ENCODE data around the gene FBXW10B.
"Not testable (repeated sequence)": the region's sequence is repeated elsewhere in the genome, so short reads cannot be mapped to it uniquely, and the experiment has no call there.

FBXW10B gene

DNA sequence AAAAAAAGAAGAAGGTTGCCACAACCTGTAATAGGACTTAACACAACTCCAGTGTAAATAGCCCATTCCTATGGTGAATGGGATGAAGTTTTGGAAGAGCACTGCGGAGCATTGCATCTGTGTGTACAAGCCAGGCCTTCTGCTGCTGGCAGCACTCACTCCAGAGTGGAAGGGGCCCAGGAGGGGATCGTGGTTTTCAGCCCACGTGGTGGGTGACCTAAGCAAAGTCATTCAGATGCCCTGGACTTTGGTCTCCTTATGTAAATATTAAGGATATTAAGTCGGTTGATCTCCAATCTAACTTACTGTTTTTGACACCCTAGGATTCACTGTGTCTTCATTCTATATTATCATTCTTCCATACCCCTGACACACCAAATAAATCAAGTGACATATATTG is 2.7 kb downstream of the FBXW10B start:
- H3K4me3 ChIP-seq (ENCODE audit: low read depth, low read length); DNase-seq (ENCODE audit: low read depth, low spot score); in situ Hi-C loops (cut with HindIII; ENCODE audit: low sequenced_read_pairs): not testable (repeated sequence)

DNA sequence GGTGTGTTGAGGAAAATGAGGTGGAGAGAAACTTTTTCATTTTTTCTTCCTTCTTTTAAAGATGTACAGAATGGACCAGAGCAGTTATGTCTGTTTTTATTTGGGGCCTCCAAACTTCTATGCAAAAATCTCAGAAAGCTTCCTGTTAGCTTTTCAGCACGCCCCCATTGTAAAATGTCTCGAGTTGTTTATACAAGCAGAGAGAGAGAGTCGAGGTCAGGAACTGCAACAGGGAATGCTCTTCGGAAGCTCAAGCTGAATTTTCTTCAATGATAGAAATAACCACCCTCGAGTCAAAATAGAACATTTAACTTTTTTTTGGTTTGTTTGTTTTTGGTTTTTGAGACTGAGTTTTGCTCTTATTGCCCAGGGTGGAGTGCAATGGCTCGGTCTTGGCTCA is 3.7 kb downstream of the FBXW10B start:
- DNase-seq (ENCODE audit: low read depth, low spot score); H3K4me3 ChIP-seq (ENCODE audit: low read depth, low read length); in situ Hi-C loops (cut with HindIII; ENCODE audit: low sequenced_read_pairs): not testable (repeated sequence)

DNA sequence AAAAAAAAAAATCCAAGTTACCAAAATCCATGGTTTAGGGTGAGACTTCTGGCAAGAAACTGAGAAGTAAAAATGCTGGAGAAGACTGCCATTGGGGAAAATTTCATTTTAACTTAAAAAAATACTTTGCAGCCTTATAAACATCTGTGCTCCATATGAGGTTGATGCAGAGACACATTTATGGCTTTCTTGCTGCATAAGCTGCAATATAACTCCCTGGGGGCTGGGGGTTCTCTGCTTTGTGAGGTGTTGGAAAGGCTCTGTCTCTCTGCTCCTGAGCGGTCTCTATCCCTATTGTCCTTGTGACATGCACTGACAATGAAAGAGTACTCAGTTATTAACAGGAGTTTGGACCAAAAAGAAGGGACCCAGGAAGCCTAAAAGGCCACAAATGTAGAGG is 6.4 kb downstream of the FBXW10B start:
- in situ Hi-C loops (cut with HindIII; ENCODE audit: low sequenced_read_pairs); DNase-seq (ENCODE audit: low read depth, low spot score); H3K4me3 ChIP-seq (ENCODE audit: low read depth, low read length): not testable (repeated sequence)

GRCh38 chr17:15592960-15593359 is 26.5 kb downstream of the FBXW10B start:
- H3K4me3 ChIP-seq (ENCODE audit: low read depth, low read length); DNase-seq (ENCODE audit: low read depth, low spot score); in situ Hi-C loops (cut with HindIII; ENCODE audit: low sequenced_read_pairs): not testable (repeated sequence)

DNA sequence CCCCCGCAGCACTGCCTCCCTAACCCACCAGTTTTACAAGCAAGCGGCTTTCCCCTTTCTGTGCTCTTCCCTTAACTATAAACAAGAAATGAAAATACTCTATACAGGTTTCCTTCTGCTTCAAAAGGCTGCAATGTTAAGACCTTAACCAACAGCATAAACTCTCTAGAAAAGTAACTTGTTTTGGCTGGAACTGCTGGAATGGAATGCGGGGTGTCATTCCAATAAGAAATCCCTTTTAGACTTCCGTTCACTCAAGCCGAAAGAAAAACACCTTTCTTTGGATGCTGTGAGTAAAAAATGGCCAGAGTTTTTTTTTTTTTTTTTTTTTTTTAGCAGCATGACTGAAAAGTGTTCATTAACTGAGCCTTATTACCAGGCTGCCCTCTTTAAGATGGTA is 27.5 kb downstream of the FBXW10B start:
- H3K4me3 ChIP-seq (ENCODE audit: low read depth, low read length); in situ Hi-C loops (cut with HindIII; ENCODE audit: low sequenced_read_pairs); DNase-seq (ENCODE audit: low read depth, low spot score): not testable (repeated sequence)

GRCh38 chr17:15590844-15591243 is 28.7 kb downstream of the FBXW10B start:
- H3K4me3 ChIP-seq (ENCODE audit: low read depth, low read length); in situ Hi-C loops (cut with HindIII; ENCODE audit: low sequenced_read_pairs); DNase-seq (ENCODE audit: low read depth, low spot score): not testable (repeated sequence)

- in situ Hi-C loops (cut with HindIII; ENCODE audit: low sequenced_read_pairs); H3K4me3 ChIP-seq (ENCODE audit: low read depth, low read length); DNase-seq (ENCODE audit: low read depth, low spot score): not testable (repeated sequence)
These were observed 29.7 kb downstream of the FBXW10B start for GRCh38 chr17:15589544-15590536.

DNA sequence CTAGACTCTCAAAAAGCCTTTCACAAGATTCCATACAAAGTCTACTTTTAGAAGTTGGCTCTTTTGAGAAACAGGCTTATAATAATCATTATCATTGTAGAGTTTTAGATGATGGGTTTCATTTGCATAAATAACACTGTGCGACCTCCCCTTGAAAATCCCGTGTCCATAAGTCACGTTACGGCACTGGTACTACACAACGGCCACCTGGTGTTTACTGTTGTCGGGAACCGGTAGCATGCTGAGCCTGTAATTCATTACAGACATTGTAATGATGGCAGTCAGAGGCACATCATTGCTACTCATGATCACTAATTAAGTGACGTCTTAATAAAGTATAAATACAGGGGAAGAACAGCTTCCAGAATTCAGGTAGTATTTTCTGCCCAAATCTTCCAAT is 31.5 kb downstream of the FBXW10B start:
- H3K4me3 ChIP-seq (ENCODE audit: low read depth, low read length); DNase-seq (ENCODE audit: low read depth, low spot score); in situ Hi-C loops (cut with HindIII; ENCODE audit: low sequenced_read_pairs): not testable (repeated sequence)

GRCh38 chr17:15583313-15583712 is 36.2 kb downstream of the FBXW10B start:
- in situ Hi-C loops (cut with HindIII; ENCODE audit: low sequenced_read_pairs); DNase-seq (ENCODE audit: low read depth, low spot score); H3K4me3 ChIP-seq (ENCODE audit: low read depth, low read length): not testable (repeated sequence)

GRCh38 chr17:15581462-15581861 is 38.0 kb downstream of the FBXW10B start:
- H3K4me3 ChIP-seq (ENCODE audit: low read depth, low read length); DNase-seq (ENCODE audit: low read depth, low spot score): not testable (repeated sequence)

GRCh38 chr17:15576848-15577247 is 42.7 kb downstream of the FBXW10B start:
- DNase-seq (ENCODE audit: low read depth, low spot score); H3K4me3 ChIP-seq (ENCODE audit: low read depth, low read length); in situ Hi-C loops (cut with HindIII; ENCODE audit: low sequenced_read_pairs): not testable (repeated sequence)

More at GRCh38 chr17:15581462-15581861, 38.0 kb downstream of the FBXW10B start:
- in situ Hi-C loops (cut with HindIII; ENCODE audit: low sequenced_read_pairs), result not testable (repeated sequence)

GRCh38 chr17:15574660-15575059 is 44.8 kb downstream of the FBXW10B start:
- DNase-seq (ENCODE audit: low read depth, low spot score); H3K4me3 ChIP-seq (ENCODE audit: low read depth, low read length); in situ Hi-C loops (cut with HindIII; ENCODE audit: low sequenced_read_pairs): not testable (repeated sequence)

- H3K4me3 ChIP-seq (ENCODE audit: low read depth, low read length); in situ Hi-C loops (cut with HindIII; ENCODE audit: low sequenced_read_pairs): not testable (repeated sequence)
- peak; percentile 26 for DNase-seq (ENCODE audit: low read depth, low spot score)
These were observed 45.6 kb downstream of the FBXW10B start for GRCh38 chr17:15573870-15574269.
